HG02884 (cell line): ENCODE data around the gene SDK2.

ENCODE experiments used
- ATAC-seq: cut with Tn5 transposase; IDR thresholded peaks from one replicate; pipeline ENCODE4 v1.9.1; 2021; ENCODE audit warnings: mild to moderate bottlenecking, moderate library complexity; ENCODE audit not compliant: unreplicated experiment

SDK2 gene

DNA sequence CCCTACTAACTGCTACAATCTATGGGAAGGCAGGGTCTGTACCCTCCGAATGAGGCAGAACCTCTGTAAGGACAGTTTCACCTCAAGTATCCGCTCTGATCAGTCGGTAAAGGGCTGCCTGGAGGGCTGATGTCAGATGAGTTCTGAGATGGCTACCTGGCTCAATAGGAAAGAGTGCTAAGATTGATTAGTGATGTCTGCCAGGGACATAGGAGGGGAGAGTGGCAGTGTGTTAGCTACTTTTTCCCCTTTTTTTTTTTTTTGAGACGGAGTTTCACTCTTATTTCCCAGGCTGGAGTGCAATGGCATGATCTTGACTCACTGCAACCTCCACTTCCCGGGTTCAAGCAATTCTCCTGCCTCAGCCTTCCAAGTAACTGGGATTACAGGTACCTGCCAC, 293.4 kb downstream of the SDK2 start:
- no peak for ATAC-seq

DNA sequence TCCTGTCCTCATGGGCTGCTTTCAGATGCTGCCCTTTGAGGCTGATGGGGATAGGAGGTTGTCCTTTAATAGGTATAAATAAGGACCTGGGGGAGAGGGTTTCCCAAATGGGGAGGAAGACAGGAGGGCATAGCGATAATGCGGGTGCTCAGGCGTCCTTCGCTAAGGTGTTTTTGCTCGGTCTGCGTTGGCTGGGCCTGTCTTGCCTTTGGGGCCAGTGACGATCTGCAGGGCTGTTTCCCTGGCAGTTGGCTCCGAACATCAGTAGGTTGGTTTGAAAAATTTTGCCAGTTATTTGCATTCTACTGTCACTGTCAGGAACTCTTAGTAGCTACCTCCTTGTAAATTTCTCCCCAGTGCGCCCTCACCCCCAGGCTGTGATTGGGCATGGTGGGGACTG, 294.6 kb downstream of the SDK2 start:
- ATAC-seq = no peak

DNA sequence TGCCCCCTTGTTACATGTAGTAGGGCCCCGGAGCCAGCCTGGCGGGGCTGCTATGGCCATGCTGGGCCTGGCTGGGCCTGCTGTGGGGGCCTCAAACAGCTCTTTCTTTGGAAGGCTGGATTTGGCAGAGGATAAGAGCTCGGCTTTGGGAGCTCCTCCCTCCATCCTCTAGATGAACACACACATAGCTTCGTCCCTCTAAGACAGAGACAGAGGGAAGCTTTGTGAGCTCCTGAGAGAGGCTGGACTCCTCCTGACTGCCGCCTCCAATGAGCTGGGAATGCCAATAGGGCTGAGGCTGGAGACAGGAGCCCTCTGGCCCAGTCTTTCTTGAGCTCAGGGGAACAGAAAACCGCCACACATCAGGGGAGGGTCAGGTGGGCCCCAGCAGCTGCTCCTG, 295.1 kb downstream of the SDK2 start:
- ATAC-seq = no peak

DNA sequence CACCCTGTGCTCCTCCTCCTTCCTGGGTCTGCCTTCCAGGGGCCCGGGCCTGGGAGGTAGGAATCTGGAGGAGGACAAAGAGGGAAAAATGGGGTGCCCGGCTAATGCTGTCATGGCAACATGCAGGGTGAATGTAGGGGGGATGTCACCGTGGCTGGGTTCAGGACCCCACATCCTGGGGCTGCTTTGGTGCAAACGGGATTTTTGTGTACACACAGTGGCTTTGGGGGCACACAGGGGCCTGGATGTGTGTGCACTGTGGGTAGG, 295.5 kb downstream of the SDK2 start:
- no peak for ATAC-seq

DNA sequence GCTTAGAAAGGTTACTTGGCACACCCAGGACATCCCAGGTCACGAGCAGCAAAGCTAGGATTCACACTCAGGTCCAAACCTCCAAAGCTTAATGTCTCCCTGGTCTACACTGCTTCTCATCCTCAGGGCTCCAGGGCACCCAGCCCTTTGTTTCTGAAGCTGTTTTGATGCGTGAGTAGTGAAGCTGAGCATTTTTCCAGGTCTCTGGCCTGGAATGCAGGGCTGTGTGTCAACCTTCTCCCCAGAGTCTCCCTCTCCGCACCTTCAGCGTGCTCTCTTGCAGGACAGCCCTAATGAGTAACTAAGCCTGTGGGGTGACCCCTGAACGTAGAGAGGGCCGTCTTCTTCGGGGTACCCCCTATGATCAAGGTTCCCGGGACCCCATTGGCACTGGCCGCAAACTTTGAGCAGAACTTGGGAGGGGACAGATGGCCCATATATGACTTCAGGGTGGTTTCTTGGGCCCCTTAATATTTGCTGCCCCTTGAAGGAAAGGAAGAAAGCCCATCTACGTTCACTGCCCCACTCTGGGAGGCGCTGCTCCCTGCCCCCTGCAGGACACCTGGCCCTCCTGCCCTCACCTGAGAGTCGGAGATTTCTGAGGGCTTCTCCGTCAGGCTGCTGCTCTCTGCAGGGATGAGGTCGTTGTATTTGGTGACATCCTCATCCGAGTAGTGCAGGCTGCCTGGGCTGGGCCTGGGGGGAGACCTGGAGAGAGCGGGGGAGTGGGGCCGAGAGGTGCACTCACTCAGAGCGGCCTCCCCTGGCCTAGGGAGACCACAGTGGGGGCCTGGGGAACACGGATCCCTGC, 296.0 kb downstream of the SDK2 start:
- ATAC-seq = no peak

DNA sequence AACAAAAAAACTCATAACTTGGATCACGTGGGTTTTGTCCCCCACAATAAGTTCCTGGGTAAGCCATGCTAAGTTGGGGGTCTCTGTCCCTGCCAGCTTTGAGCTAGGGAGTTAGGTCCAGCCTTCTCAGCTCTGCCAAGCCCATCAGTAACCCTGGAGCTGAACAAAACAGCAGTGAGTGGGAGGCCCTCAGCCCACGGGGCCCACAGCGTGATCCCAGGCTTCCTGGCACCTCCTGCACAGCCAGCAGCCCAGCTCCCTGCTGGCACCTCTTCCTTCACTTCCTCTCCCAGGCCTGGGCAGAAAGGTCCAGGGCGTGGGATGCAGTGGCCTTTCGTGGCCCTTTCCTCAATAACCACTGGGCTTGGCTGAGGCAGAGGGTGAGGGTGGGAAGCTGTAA, 296.9 kb downstream of the SDK2 start:
- no peak for ATAC-seq

DNA sequence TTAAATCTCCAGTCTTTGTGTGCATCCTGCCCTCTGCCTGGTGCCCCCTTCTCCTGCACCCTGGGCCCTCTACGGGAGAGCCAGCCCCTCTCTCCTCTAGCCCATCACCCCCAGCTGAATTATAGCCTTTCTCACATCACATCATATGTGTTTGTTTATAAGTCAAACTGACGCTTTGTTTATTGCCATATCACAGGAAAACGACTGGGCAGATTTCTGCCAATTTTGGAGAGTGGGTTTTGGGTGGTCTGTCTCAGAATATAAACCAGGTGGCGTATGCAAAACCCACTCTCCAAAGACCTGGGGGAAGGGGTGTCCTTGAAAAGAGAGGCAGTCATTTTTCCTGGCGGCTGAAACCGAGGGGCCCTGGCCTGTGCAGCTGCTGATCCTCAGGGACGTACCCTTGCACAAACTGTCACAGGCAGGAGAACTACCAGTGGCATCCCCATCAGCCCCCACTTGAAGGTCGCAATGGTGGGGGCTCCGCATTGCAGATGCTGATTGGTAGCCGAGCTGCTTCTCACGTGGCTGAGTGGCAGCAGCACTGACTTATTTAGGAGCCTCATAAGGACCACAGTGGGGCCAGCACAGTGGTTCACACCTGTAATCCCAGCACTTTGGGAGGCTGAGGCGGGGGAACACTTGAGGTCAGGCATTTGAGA, 297.6 kb downstream of the SDK2 start:
- no peak for ATAC-seq

DNA sequence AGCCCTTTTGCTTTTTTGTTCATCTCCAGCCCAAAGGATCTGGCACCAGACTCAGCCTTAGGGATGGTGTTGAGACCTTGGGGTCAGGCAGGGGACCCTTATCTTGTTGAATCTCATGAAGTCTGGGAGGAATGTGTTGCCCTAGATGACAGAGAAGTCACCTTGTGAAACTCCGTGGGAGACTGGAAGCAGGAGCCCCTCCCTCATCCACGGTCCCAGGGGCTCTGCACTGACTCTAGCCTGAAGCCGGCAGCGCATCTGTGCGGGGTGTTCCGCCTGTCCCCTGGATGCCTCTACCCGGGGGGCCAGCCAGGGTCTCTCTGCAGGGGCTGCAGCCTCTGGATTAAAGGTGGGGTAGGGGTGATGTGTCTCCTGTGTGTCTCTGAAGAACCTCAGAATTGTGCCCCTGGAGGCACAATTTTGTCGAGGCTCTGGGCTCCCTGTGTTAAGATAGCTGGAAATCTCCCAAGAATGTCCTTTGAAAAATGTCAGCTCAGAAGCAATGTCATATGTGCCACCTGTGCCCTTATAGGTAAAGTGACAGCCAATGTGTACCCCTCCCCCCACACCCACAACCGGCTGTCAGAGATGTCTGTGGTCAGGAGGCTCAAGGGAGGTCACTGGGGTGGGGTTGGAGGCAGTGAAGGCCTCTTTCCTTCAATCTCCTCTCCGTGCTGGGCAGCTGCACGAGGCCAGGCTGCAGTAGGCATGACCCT, 300.3 kb downstream of the SDK2 start:
- ATAC-seq = no peak

DNA sequence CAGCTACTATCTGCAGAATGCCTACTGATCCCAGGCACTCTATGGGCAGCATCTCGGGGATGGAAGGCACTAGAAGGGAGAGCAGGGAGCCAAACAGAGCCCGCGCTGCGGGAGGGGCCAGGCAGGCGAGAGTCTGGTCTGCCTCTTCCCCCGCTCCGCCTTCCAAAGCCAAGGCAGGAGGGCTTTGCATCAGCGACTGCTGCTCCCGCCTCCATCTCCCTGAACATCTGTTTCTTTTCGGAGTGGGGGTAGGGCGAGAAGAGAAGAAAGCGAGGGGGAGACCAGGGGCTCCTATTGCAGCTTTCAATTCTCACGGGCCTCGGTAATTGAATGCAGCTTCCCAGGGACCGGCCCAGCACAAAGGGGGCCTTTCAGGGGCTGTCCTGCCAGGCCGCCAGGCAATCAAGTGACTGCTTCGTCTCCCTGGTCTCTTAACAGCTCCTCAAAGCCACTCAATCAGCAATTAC, 301.0 kb downstream of the SDK2 start:
- ATAC-seq = no peak

DNA sequence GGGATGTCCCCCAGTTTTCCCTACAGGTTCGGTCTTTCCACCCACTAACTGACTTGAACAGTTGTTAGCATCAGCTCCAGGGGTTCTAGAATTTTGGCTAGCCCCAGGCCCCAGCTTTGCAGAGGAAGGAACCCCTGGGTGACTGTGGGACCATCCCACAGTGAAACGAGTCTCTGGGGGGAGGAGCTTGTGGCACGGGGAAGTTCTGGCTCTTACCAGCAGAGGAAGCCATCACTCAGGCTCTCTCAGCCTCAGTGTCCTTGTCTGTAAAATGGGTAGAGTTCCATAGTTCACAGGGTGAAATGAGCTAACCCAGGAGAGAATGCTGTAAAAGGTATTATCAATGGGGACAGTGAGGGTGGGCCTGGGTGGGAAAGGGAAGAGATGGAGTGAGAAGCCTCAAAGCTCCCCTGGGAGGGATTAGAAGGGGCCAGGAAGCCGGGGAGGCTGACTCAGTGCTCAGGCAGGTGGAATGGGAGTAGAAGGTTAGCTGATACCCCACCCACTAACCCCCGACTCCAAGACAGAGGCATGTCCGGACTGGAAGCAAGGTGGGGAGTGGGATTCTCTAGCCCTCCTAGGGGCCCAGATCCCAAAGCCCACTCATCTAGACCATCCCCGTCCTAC, 301.6 kb downstream of the SDK2 start:
- no peak for ATAC-seq

DNA sequence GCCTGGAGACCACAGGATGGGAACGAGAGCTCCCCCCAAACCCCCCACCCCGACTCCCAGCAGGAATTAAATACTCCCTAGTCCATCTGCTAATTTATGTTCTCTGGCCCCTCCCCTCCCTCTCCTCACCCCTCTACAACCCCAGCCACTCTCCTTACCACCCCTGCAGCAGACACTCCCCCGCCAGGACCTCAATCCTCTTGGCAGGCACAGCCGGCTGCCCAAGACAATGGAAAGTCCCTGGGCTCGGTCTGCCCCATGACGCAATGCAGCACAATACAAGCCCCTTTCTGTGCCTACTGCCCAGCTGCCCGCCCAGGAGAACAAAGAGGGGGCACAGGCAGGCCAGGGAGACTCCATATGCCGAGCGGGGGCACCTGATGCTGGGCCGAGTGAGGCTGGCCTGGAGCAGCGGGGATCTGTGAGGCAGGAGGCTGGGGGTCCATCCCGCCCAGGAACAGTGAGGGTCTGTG, 302.2 kb downstream of the SDK2 start:
- no peak for ATAC-seq

DNA sequence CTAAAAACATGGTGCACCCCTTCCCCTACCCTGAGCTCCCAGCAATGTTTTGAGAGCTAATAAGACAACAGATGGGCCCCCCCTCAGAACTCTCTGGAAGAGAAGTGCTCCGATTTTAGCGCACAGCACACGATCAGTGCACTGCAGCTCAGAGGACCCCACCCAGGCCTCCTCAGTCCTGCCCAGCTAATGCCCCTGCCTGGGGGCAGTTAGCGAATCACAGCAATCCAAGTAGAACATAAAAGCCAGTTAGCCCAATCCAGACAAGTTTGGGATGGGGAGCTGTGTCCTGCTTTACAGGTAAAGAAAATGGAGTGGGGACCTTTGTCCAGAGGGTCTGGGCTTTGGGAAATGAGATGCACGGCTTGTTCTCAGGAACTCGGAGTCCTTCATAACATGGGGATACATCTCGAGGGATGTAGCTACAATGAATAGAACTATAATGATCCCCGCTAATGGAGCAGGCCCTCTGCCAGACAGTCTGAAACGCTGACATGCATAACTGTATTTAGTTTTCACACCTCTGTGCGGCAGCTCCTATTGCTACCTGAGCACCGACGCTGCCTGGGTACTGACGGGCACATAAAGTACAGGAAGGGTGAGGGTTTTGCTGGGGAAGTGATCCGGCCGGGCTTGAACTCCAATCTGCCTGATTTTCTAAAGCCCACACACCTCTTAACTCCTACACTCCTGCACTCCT, 302.7 kb downstream of the SDK2 start:
- ATAC-seq = no peak

DNA sequence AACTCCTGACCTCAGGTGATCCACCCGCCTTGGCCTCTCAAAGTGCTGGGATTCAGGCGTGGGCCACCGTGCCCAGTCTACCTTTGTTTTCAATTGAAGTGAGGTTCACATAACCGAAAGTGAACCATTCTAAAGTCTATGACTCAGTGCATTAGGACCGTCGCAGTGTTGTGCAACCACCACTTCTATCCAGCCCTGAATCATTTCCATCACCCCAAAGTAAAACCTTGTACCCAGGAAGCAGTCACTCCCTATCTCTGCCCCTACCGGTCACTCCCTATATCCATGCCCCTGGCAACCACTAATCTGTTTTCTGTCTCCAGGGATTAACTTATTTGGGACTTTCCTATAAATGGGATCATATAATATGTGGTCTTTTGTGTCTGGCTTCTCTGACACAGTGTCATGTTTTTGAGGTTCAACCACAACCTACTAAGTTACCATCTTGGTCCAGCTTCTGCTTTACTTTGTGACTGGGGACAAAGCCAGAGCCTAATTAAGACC, 304.1 kb downstream of the SDK2 start:
- ATAC-seq = no peak

DNA sequence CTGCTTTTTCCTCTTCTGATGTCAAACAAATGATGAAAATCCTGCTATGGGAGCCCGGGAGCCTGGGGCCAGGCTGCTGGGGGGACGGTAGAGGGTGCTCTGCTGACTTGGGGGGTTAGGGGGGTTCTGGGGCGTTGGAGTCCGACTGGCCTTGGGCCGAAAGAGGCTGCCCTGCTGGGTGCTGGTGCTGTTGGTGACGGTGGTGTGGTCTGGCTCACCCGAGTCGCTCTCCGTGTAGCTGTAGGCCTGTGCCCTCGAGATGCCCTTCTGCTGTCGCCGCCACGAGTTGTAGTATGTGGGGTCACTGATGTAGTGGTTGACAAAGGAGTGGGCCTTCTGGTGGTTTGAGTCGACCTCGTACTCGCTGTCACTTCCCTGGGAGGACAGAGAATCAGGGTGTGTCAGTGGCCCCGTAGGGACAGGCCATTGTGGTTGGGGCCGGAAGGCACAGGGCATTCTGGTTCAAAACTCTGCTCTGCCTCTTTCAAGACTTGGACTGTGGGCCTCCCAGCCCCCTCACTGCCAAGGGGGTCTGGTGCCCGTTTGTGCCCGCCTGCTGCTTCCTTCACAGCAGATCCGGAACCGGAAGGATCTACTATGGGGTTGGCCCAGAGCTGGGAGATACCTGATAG, 305.6 kb downstream of the SDK2 start:
- no peak for ATAC-seq

DNA sequence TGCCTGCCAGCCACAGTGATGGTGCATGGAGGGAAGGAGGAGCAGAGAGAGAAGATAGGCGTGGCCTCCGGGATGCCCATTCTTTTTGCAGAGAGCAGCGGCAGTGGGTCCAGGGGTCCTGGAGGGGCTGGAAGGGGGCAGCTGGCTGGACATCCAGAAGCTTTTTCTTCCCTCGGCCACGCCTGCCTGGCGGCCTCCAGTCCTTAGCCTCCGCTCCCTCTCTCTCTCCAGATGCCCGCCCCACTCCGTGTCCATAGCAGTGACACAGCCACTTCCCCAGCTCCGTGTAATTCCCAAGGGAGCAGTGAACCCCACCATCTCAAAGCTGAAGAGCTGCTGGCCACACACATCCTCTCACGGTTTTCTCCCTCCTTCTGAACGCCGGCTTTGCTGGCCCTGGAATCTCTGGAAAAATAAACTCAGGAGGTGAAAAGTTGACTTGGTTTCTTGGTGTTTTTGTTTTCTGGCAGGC, 306.2 kb downstream of the SDK2 start:
- ATAC-seq = no peak

DNA sequence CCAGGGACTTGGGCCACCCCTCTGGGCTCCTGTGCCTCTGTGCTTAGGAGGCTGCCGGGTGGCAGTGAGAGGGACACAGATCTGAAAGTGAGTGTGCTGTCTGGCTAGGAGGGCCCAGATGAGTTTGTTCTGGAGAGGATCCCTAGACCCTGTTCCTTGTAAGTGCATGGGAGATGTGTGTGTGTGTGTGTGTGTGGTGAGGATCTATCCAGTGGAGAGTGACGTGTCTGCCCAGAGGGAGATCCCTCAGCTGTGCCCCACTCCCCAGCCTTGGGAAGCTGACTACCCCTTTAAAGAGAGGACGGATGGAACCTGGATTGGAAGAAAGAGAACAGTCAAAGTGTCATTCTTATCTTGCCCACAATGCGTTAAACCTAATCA, 306.9 kb downstream of the SDK2 start:
- ATAC-seq = no peak

DNA sequence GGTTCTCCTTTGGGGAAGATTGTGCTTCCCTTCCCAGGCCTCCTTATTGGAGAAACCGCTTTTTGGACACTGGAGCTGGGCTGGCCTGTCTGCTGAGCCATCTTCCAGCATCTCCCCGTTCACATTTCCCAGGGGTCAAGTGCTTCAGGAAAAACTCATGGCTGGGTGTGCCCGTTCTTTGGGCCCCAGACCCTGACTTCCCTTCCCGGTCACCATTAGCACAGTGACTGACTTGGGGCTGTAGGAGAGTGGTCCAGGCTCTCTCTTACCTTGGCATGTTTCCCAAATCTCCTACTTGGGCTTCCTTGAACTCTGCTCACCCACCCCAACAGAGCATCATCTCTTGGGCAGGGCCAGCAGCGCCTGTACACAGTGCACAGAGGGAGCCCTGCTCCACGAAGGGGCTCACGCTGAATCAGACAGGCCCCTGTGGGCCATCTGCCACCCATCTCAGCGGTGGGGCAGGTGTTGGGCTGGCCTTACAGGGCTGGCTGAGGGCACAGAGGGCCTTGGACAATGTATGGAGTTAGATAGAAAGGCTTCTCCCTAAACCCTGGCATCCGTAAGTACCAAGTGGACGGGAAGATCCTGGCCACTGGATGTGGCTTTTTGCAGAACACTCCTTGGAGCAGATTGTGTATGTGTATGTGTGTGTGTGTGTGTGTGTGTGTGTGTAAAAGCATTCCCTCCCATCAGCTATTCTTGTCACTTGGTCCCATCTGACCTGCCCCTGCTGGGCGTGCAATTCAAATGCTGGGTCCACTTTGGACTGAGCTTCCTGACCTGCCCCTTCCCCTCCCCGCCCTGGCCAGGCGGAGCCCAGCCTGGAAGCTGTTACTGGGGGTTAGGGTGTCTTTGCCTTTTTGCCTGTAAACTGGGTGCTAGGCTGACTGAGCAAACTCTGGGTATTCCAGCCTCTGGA, 307.6 kb downstream of the SDK2 start:
- ATAC-seq = no peak

DNA sequence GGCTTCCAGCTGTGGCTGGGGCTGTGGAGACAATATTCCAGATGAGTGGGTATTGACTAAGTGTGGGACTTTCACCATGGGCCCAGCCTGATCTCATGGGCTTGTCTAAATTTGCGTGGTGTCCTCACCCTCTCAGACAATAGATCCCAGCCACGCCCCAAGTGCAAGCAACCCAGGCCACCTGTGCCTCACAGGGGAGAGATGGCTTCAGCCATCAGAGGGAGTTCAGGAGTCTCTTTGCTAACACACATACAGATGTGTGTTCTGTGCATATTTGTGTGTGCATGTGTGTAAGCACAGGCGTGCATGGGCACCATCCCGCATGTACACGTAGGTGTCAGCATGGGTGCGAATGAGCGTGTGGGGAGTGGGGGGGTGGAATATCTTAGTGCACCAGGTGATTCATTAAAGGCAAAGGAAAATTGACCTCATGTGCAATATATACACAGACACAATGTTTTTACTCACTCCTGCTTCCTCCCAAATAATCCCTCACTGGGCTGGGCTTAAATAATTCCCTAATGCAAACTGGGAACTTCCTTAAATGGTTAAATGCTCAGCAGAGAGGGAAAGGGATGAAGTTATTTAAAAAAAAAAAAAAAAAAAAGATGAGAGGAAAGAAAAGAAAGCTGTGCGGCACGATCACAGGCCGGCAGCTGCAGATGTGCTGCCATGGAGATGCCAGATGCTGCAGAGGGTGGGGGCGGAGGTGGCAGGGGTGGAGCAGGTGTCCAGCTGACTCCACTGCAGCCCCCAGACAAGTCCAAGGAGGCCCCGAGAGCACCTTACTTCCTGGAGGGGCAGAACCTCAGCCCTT, 308.4 kb downstream of the SDK2 start:
- ATAC-seq = no peak
